ENCODE results near the gene THOC7. TPM values are rescaled to one million over a fixed set of nuclear protein-coding genes. Genes with fewer than 3 reads are reported as not detected.

THOC7 gene
- total RNA-seq, 1 experiment from 2014 or later = 41.4 TPM

GRCh38 chr3:63842127-63842526, 21.5 kb downstream of the THOC7 start:
- Histone ChIP-seq H3K4me1 (no peaks in the 10 kb centered on the region), H3K27me3 (no peaks in the 10 kb centered on the region), H3K36me3 (no peaks in the 10 kb centered on the region), H3K27ac (no peak overlapping the region), H3K4me3 (no peak overlapping the region), H3K9me3 (replicated peaks) (no peaks in the 10 kb centered on the region)
- no peak for DNase-seq

GRCh38 chr3:63841704-63842103, 21.9 kb downstream of the THOC7 start:
- Histone ChIP-seq H3K27ac (no peak overlapping the region), H3K4me1 (no peaks in the 10 kb centered on the region), H3K9me3 (replicated peaks) (no peaks in the 10 kb centered on the region), H3K4me3 (no peak overlapping the region), H3K27me3 (no peaks in the 10 kb centered on the region), H3K36me3 (no peaks in the 10 kb centered on the region)
- no peak for DNase-seq

GRCh38 chr3:63832395-63832794, 31.2 kb downstream of the THOC7 start:
- no peak overlapping the region for H3K27ac ChIP-seq
- no peak overlapping the region for H3K4me3 ChIP-seq
- H3K4me1 ChIP-seq = no peaks in the 10 kb centered on the region
- no peaks in the 10 kb centered on the region for H3K36me3 ChIP-seq
- H3K9me3 ChIP-seq (replicated peaks) = no peaks in the 10 kb centered on the region
- DNase-seq = no peak
- H3K27me3 ChIP-seq = no peaks in the 10 kb centered on the region

- DNase-seq = no peak
- Histone ChIP-seq H3K4me1 (no peaks in the 10 kb centered on the region), H3K27ac (no peak overlapping the region), H3K4me3 (no peak overlapping the region), H3K9me3 (replicated peaks) (no peaks in the 10 kb centered on the region), H3K36me3 (no peaks in the 10 kb centered on the region), H3K27me3 (no peaks in the 10 kb centered on the region)
Observed at GRCh38 chr3:63830526-63830925, 33.1 kb downstream of the THOC7 start.

GRCh38 chr3:63824309-63824708, 39.3 kb downstream of the THOC7 start:
- Histone ChIP-seq H3K9me3 (replicated peaks) (no peaks in the 10 kb centered on the region), H3K4me1 (no peaks in the 10 kb centered on the region), H3K4me3 (no peak overlapping the region), H3K36me3 (no peaks in the 10 kb centered on the region), H3K27ac (no peak overlapping the region), H3K27me3 (no peaks in the 10 kb centered on the region)
- no peak for DNase-seq

GRCh38 chr3:63819151-63819398, 44.5 kb downstream of the THOC7 start, which contains the start of gene C3orf49:
Gene C3orf49 (plus strand): TSS chr3:63819299. CDS start chr3:63819472, 173 bp downstream.
- no peak for DNase-seq
- Histone ChIP-seq H3K36me3 (no peaks in the 10 kb centered on the region), H3K27me3 (no peaks in the 10 kb centered on the region), H3K9me3 (replicated peaks) (no peaks in the 10 kb centered on the region), H3K4me1 (no peaks in the 10 kb centered on the region), H3K27ac (no peak within 1 kb of the TSS), H3K4me3 (no peak within 1 kb of the TSS)

GRCh38 chr3:63818282-63819150, 45.1 kb downstream of the THOC7 start:
- no peaks in the 10 kb centered on the region for H3K4me1 ChIP-seq
- no peaks in the 10 kb centered on the region for H3K9me3 ChIP-seq (replicated peaks)
- peak; percentile 15 to 68 for DNase-seq
- H3K27me3 ChIP-seq = no peaks in the 10 kb centered on the region
- no peak overlapping the region for H3K27ac ChIP-seq
- no peaks in the 10 kb centered on the region for H3K36me3 ChIP-seq
- no peak overlapping the region for H3K4me3 ChIP-seq

- H3K36me3 ChIP-seq = no peaks in the 10 kb centered on the region
- H3K27ac ChIP-seq = no peak overlapping the region
- H3K4me3 ChIP-seq = no peak overlapping the region
- no peaks in the 10 kb centered on the region for H3K27me3 ChIP-seq
- H3K9me3 ChIP-seq (replicated peaks) = no peaks in the 10 kb centered on the region
- no peak for DNase-seq
- H3K4me1 ChIP-seq = no peaks in the 10 kb centered on the region
Observed at GRCh38 chr3:63817225-63817624, 46.4 kb downstream of the THOC7 start.

- no peaks in the 10 kb centered on the region for H3K36me3 ChIP-seq
- H3K9me3 ChIP-seq (replicated peaks) = no peaks in the 10 kb centered on the region
- H3K4me3 ChIP-seq = no peak overlapping the region
- no peaks in the 10 kb centered on the region for H3K27me3 ChIP-seq
- no peak for DNase-seq
- no peak overlapping the region for H3K27ac ChIP-seq
- no peaks in the 10 kb centered on the region for H3K4me1 ChIP-seq
Observed at GRCh38 chr3:63814237-63814636, 49.4 kb downstream of the THOC7 start.

- H3K36me3 ChIP-seq = no peaks in the 10 kb centered on the region
- H3K4me1 ChIP-seq = no peaks in the 10 kb centered on the region
- no peak for DNase-seq
- H3K27ac ChIP-seq = no peak overlapping the region
- H3K27me3 ChIP-seq = no peaks in the 10 kb centered on the region
- no peak overlapping the region for H3K4me3 ChIP-seq
- no peaks in the 10 kb centered on the region for H3K9me3 ChIP-seq (replicated peaks)
Observed at GRCh38 chr3:63809607-63810006, 54.0 kb downstream of the THOC7 start.

- Histone ChIP-seq H3K4me3 (no peak overlapping the region), H3K27me3 (no peaks in the 10 kb centered on the region), H3K4me1 (no peaks in the 10 kb centered on the region), H3K27ac (no peak overlapping the region), H3K36me3 (no peaks in the 10 kb centered on the region), H3K9me3 (replicated peaks) (no peaks in the 10 kb centered on the region)
- no peak for DNase-seq
Observed at GRCh38 chr3:63808633-63809032, 55.0 kb downstream of the THOC7 start.

GRCh38 chr3:63807961-63808565, 55.5 kb downstream of the THOC7 start:
- Histone ChIP-seq H3K36me3 (no peaks in the 10 kb centered on the region), H3K4me3 (no peak overlapping the region), H3K27ac (no peak overlapping the region), H3K4me1 (no peaks in the 10 kb centered on the region), H3K9me3 (replicated peaks) (no peaks in the 10 kb centered on the region), H3K27me3 (no peaks in the 10 kb centered on the region)
- no peak for DNase-seq

GRCh38 chr3:63803911-63804310, 59.7 kb downstream of the THOC7 start:
- no peaks in the 10 kb centered on the region for H3K27me3 ChIP-seq
- H3K4me1 ChIP-seq = no peaks in the 10 kb centered on the region
- H3K27ac ChIP-seq = no peak overlapping the region
- no peak overlapping the region for H3K4me3 ChIP-seq
- no peaks in the 10 kb centered on the region for H3K9me3 ChIP-seq (replicated peaks)
- no peaks in the 10 kb centered on the region for H3K36me3 ChIP-seq
- peak; percentile 7 to 50 for DNase-seq

- Histone ChIP-seq H3K4me3 (no peak overlapping the region), H3K36me3 (no peaks in the 10 kb centered on the region), H3K27me3 (no peaks in the 10 kb centered on the region), H3K4me1 (no peaks in the 10 kb centered on the region), H3K9me3 (replicated peaks) (no peaks in the 10 kb centered on the region), H3K27ac (no peak overlapping the region)
- no peak for DNase-seq
Observed at GRCh38 chr3:63800097-63800496, 63.5 kb downstream of the THOC7 start.

GRCh38 chr3:63798949-63799348, 64.7 kb downstream of the THOC7 start:
- no peak overlapping the region for H3K4me3 ChIP-seq
- H3K4me1 ChIP-seq = no peaks in the 10 kb centered on the region
- H3K36me3 ChIP-seq = no peaks in the 10 kb centered on the region
- H3K27ac ChIP-seq = no peak overlapping the region
- H3K9me3 ChIP-seq (replicated peaks) = no peaks in the 10 kb centered on the region
- no peaks in the 10 kb centered on the region for H3K27me3 ChIP-seq
- peak in 1 of 2 experiments; percentile 9 for DNase-seq

GRCh38 chr3:63798544-63798943, 65.1 kb downstream of the THOC7 start:
- Histone ChIP-seq H3K27me3 (no peaks in the 10 kb centered on the region), H3K36me3 (no peaks in the 10 kb centered on the region), H3K4me1 (no peaks in the 10 kb centered on the region), H3K4me3 (no peak overlapping the region), H3K9me3 (replicated peaks) (no peaks in the 10 kb centered on the region), H3K27ac (no peak overlapping the region)
- no peak for DNase-seq
